ENCODE data around the gene SP3. TPM values are rescaled to one million over a fixed set of nuclear protein-coding genes. Genes with fewer than 3 reads are reported as not detected.

The SP3 gene
- total and polyA plus RNA-seq, 10 donors = 17.4 to 140 (median 99.0) TPM

- Histone ChIP-seq H3K4me3 (no peak overlapping the region), H3K4me1 (peaks cover 60 to 100% (median 99%) of the 10 kb centered on the region in 6 donors), H3K27me3 (replicated peaks in 1 of 7) (no peaks in the 10 kb centered on the region), H3K27ac (peak overlapping the region in 2 of 8 donors; percentile 1), H3K9me3 (peaks cover 0 to 8% (median 3%) of the 10 kb centered on the region in 8 donors), H3K36me3 (peaks cover 0 to 48% (median 28%) of the 10 kb centered on the region in 6 donors)
- TF ChIP-seq POLR2A (IDR thresholded peaks at IDR 0.05) = no peak
- no peak for TF ChIP-seq POLR2AphosphoS5 (IDR thresholded peaks at IDR 0.05)
- no peak for TF ChIP-seq CTCF (IDR thresholded peaks at IDR 0.05 in 8 of 11, conservative IDR thresholded peaks at IDR 0.05 in 3 of 11)
- intact Hi-C loops (cut with DNase I; ENCODE audit: low total_unique reads) = loop anchor here (10.0 kb wide), 1 partner anchor 53 kb away; no protein-coding TSS in a partner anchor
- 73 to 87% (median 85%) methylated on average over 2 of the region's 2 CpGs for WGBS, 5 donors
- no peak for DNase-seq
Observed at GRCh38 chr2:173957517-173957916, 7.7 kb downstream of the SP3 start.

GRCh38 chr2:173956454-173956853 lies 8.7 kb downstream of the SP3 start:
- 61 to 76% (median 64%) methylated on average over 3 of the region's 3 CpGs for WGBS, 5 donors
- peak overlapping the region in 1 of 8 donors; percentile 58 for H3K27ac ChIP-seq
- H3K4me1 ChIP-seq = peaks cover 58 to 100% (median 100%) of the 10 kb centered on the region in 6 donors
- H3K9me3 ChIP-seq = peaks cover 0 to 7% (median 3%) of the 10 kb centered on the region in 8 donors
- no peak overlapping the region for H3K4me3 ChIP-seq
- H3K27me3 ChIP-seq (replicated peaks in 1 of 7) = no peaks in the 10 kb centered on the region
- intact Hi-C loops (cut with DNase I; ENCODE audit: low total_unique reads) = loop anchor here (10.0 kb wide), 1 partner anchor 52 kb away; no protein-coding TSS in a partner anchor
- peaks cover 0 to 53% (median 29%) of the 10 kb centered on the region in 6 donors for H3K36me3 ChIP-seq
- no peak for TF ChIP-seq CTCF (IDR thresholded peaks at IDR 0.05 in 8 of 11, conservative IDR thresholded peaks at IDR 0.05 in 3 of 11)
- DNase-seq = no peak

GRCh38 chr2:173955867-173956266 lies 9.3 kb downstream of the SP3 start:
- WGBS, 5 donors = 66 to 88% (median 78%) methylated on average over 2 of the region's 2 CpGs
- intact Hi-C loops (cut with DNase I; ENCODE audit: low total_unique reads) = loop anchor here (10.0 kb wide), 1 partner anchor 51 kb away; no protein-coding TSS in a partner anchor
- TF ChIP-seq CTCF (IDR thresholded peaks at IDR 0.05 in 8 of 11, conservative IDR thresholded peaks at IDR 0.05 in 3 of 11) = no peak
- TF ChIP-seq POLR2AphosphoS5 (IDR thresholded peaks at IDR 0.05) = no peak
- TF ChIP-seq POLR2A (IDR thresholded peaks at IDR 0.05) = no peak

GRCh38 chr2:173955004-173955403 lies 10.2 kb downstream of the SP3 start:
- no peak for DNase-seq
- H3K27me3 ChIP-seq (replicated peaks in 1 of 7) = no peaks in the 10 kb centered on the region
- H3K36me3 ChIP-seq = peaks cover 0 to 52% (median 29%) of the 10 kb centered on the region in 6 donors
- intact Hi-C loops (cut with DNase I; ENCODE audit: low total_unique reads) = loop anchor here (10.0 kb wide), 1 partner anchor 50 kb away; no protein-coding TSS in a partner anchor
- TF ChIP-seq CTCF (IDR thresholded peaks at IDR 0.05 in 8 of 11, conservative IDR thresholded peaks at IDR 0.05 in 3 of 11) = no peak
- no peak for TF ChIP-seq POLR2A (IDR thresholded peaks at IDR 0.05)
- TF ChIP-seq POLR2AphosphoS5 (IDR thresholded peaks at IDR 0.05) = no peak
- H3K9me3 ChIP-seq = no peaks in the 10 kb centered on the region
- H3K4me1 ChIP-seq = peaks cover 56 to 100% (median 99%) of the 10 kb centered on the region in 6 donors
- peak overlapping the region in 5 of 8 donors; percentile 32 to 68 (median 55) for H3K27ac ChIP-seq
- H3K4me3 ChIP-seq = peak overlapping the region in 1 of 8 donors; percentile 13
- 62 to 86% (median 74%) methylated on average over 4 of the region's 4 CpGs for WGBS, 5 donors

More at GRCh38 chr2:173955867-173956266, 9.3 kb downstream of the SP3 start:
- Histone ChIP-seq H3K36me3 (peaks cover 0 to 52% (median 29%) of the 10 kb centered on the region in 6 donors), H3K27me3 (replicated peaks in 1 of 7) (no peaks in the 10 kb centered on the region), H3K4me3 (peak overlapping the region in 1 of 8 donors; percentile 13), H3K4me1 (peaks cover 58 to 100% (median 99%) of the 10 kb centered on the region in 6 donors), H3K9me3 (peaks cover 0 to 1% (median 0%) of the 10 kb centered on the region in 8 donors), H3K27ac (peak overlapping the region in 4 of 8 donors; percentile 50 to 68 (median 56))
- DNase-seq = no peak
